ENCODE data around the gene CACNA2D3.

Gene CACNA2D3

DNA sequence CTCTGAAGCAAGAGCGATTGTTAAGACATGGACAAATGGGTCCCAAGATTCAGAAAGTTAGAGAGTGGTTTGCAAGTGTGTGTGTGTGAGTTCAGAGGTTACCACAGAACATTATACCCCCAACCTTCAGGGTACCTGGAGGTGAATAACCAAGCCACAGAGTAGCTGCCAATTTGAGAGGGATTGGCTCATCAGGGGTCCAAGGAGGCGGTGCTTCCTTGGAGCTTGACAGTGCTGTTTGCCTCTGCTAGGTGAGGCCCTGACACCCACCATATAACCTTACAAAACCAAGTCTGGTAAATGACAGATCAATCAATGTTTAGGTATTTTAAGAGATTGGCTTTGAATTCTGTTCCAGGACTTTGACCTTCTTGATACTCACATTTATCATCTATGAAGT, 769.8 kb downstream of the CACNA2D3 start:
- no peak for DNase-seq

GRCh38 chr3:54895613-54896012, 773.3 kb downstream of the CACNA2D3 start:
- no peak for DNase-seq

DNA sequence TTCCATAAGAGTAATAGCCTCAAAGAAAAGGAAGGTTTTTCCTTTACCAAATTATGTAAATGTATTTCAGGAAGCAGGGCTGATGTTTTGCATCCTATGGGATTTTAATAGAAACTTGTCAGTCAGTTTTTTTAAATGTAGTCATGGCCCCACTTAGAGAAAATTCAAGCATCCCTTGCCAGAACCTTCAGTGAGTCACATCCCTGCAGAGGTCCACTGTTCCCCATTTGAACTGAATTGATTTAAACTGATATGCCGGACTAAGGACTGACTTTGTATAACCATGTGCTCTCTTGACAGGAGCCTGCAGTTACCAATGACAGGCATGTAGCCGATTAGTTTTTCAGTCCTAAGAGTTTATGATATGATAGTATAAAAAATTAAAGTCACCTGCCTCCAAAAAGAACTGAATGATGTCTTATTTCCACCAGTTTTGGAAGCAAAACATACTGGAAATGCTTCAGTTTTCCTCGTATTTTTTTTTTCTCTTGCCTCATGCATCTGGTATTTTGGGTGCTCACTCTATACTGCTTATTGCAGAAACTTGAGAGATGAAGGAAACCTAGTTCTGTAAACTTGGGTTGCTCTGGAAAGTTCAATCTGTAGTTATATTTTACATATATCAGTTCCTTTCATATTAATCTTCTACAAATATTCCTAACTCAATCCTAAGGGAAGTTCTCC, 774.8 kb downstream of the CACNA2D3 start:
- peak; percentile 88 for DNase-seq

DNA sequence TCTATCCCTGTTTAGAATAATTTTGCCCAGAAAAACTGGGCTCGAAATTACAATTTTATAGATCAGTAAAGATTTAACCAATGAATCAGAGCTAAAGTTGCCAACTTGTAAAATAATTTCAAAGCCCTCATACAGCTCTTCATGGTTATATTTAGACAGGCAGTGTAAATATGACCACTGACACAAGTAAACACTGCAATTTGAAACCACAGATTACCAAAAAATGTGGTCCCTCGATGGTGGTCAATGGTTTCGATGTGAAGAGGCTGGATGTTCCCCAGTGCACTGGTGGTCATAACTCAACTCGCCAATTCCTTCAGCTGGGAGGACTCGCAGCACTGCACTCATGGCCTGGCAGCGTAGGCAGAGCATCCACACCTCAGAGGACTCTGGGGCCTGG, 776.9 kb downstream of the CACNA2D3 start:
- no peak for DNase-seq

GRCh38 chr3:54900838-54901591, 778.7 kb downstream of the CACNA2D3 start:
- DNase-seq: peak; percentile 64

DNA sequence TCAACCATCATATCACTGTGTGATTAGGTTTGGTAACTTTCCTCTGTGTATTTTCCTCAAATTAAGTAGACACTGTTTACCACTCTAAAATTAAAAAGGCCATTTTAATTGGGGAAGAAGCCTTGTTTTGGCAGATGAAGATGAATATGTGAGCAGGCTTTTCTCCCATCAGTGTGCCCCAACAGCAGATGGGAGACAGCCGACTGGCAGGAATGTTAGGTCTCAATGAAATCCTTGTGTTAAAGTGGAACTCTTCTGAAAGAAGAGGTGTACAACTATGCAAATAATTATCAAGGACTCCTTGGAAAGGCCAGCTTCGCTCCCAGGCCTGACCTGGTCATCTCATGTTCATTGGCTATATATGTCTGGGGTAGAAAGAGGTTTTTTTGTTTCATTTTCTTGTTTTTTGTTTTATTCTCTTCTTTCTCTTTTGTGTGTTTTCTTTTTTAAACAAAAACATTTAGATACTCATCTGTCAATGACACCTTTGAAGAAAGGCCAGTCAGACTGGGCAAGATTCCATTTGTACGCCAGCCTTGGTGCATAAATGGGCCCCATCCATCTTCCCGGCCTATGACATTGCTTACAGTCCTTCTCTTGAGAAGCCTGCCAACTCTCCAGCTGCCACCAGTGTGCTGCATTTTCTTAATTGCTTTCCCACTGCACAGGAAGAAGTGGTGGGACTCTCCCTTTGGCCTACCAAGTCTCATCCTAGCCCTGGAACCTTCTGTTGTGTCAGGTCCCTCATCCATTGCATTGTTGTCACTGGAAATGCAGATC, 779.7 kb downstream of the CACNA2D3 start:
- DNase-seq: no peak

GRCh38 chr3:54905261-54905888, 783.0 kb downstream of the CACNA2D3 start:
- peak; percentile 77 for DNase-seq

DNA sequence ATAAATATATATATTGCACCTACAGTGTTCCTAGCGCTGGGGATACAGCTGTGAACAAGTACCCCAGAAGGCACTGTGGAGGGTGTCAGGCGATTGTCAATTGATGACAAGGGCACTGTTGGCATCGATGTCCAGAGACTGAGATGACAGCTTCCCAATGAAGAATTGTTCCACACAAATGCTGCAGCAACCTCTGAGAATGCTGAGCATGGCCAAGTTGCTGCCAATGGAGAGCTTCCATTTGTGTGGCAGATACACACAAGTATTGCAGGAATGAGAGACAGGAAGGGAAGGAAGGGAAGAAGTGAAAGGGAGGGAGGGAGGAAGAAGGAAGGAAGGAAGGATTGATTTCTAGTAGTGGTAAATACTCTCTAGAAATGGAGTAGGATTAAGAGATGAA, 783.6 kb downstream of the CACNA2D3 start:
- DNase-seq: no peak

DNA sequence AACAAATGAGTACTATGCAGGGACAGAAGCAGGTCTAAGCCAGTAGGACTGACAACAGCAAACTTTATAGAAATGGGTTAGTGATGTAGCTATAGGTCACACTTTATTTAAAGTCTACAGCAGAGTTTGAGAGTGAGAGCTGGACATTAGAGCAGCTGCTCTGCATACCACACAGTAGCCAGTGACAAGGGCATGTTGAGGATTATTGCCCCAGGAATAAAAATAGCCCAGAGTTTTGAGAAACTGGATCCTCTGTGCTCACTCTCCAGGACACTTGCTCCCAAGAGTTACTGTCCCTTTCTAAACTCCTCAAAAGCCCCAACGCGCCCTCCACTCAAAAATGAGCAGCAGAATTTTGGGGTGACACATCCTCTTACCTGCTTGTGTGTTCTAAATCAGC, 784.4 kb downstream of the CACNA2D3 start:
- DNase-seq: no peak

DNA sequence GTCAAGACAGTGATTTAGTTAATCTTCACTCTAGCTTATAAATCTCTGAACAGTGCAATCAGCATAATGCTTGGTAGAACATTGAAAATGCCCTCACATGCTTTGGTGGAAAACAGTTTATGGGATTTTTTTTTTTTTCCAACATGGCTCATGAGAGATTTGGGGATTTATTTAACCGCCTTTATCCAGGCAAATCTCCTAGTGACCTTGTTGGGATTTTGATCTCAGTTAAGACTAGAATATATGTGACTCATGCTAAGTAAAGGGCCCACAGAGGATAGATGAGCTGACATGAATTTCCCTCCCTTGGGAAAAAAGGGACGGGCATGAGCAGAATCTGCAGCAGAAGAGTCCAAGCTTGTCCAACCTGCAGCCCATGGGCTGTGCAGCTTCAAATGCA, 786.8 kb downstream of the CACNA2D3 start:
- DNase-seq: peak; percentile 74

DNA sequence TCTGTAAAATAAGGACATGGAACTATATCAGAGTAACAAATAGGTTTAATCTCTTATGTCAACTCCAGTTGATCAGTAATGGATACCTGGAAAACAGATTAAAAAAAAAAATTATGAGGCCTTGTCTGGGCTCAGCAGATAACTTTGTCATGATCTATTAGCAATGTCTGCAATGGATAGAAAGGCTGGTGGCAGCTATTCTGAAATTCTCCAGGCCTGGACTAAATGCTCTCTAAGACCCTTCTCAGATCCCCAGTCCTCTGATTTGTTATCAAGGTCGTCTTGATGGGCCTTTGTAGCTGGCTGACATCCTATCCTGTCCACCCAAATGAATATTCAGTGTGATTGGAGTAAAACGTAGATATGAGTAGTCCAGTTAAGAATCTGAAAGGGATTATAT, 791.8 kb downstream of the CACNA2D3 start:
- no peak for DNase-seq

- DNase-seq: no peak
Measured at GRCh38 chr3:54915181-54915580, 792.8 kb downstream of the CACNA2D3 start.

DNA sequence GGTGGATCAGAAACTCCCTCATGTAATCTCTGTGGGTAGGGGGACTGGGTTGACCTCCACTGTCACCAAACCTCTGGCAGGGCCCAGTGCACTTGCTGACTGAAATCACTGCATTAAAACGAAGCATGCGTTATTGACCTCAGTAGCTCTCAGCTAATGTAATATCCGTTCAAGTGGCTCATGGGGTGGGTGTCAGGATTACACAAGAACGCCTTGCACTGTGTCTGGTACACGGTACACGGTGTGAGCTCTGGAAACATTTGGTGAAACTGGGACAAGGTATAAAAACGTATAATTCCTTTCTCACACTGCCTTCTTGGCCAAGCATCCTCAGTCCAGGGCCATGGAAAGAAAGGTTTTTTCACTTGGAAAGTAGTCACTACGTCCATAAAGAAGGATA, 793.6 kb downstream of the CACNA2D3 start:
- DNase-seq: no peak

- DNase-seq: peak; percentile 38
Measured at GRCh38 chr3:54916732-54917131, 794.4 kb downstream of the CACNA2D3 start.

- peak; percentile 73 for DNase-seq
Measured at GRCh38 chr3:54917174-54917573, 794.8 kb downstream of the CACNA2D3 start.

DNA sequence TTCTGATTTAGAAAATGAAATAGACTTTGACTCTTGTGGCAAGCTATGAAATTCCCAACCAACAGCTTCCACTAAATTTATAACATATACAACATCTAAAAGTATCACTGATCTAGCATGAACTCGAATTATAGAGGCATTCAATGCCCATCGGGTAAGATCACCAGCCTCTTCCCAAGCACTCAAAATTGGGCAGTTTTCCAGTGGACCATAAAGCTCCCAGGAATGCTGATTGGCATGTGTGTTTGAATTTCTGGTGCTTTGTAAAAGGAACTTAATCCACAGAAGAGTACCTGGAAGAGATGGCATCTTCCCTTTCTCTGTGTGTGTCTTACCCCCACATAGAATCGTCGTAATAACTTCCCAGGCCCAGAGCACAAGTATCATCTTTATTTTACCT, 795.5 kb downstream of the CACNA2D3 start:
- peak; percentile 71 for DNase-seq

- no peak for DNase-seq
Measured at GRCh38 chr3:54918516-54918915, 796.2 kb downstream of the CACNA2D3 start.

GRCh38 chr3:54928046-54928770, 805.9 kb downstream of the CACNA2D3 start, which contains the start of gene LRTM1:
TSS of gene LRTM1 (minus strand) at chr3:54928059. CDS start at chr3:54927911, 148 bp downstream.
- DNase-seq: no peak

- DNase-seq: no peak
Measured at GRCh38 chr3:54931182-54931581, 808.8 kb downstream of the CACNA2D3 start.

DNA sequence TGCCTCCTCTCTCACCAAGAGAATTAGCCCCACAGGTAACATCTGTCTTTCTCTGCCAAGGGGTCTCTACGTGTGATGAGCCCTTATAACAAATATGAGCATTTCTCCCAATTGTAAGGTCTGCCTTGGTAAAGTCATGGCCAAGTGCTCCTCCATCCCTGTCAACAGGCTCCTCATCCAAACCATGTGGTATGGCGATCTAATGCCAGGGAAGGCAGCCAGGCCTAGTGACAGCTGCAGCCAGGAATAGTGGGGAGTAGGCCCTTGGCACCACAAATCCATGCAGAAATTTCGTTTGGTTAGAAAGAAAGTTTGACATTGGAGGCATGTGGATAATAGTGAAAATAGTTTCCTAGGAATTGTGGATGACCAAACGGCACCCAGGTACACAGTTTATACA, 810.3 kb downstream of the CACNA2D3 start:
- no peak for DNase-seq

DNA sequence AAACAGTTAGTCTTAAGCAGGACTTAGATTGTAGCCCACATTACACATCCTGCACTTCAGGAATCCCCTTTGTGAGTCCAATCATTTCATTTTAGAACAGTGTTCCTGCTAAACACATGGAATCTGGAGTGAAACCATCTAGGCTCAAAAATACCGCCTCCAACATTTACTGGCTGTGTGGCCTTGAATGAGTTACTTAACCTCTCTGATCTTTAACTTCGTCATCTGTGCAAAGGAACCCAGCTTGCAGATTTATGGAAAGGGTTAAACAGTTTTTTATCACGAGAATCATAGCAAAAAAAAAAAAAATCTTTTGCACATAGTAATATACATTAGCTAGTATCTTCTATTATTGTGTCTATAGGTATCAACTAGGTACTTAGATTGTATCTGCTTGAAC, 813.5 kb downstream of the CACNA2D3 start:
- DNase-seq: no peak

DNA sequence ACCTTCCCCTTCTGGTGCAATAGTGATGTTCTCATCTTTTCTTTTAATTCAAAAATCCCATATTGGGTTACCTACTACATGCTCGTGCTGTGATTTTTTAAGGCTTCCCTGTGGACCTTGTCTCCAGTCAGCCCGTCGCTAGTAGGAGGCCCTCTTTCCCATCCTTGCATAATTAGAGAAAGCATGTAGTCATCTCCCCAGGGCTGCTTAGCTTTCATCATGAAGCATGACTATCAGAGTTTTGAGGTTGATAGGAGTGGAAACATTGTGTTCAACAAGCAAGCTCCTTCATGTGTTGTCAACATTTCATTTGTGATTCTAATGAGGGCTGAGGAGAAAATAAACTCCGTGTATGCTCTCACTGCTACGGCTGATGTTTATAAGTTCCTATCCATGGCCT, 814.2 kb downstream of the CACNA2D3 start:
- no peak for DNase-seq

All from fibroblast of skin of back (primary cell).